GM18498 (cell line): ENCODE data around the gene SLC39A10.

Experiments used
- ATAC-seq: cut with Tn5 transposase; IDR thresholded peaks from one replicate; pipeline ENCODE4 v1.9.1; 2021; ENCODE audit warnings: mild to moderate bottlenecking, moderate library complexity; ENCODE audit not compliant: unreplicated experiment

Gene SLC39A10

DNA sequence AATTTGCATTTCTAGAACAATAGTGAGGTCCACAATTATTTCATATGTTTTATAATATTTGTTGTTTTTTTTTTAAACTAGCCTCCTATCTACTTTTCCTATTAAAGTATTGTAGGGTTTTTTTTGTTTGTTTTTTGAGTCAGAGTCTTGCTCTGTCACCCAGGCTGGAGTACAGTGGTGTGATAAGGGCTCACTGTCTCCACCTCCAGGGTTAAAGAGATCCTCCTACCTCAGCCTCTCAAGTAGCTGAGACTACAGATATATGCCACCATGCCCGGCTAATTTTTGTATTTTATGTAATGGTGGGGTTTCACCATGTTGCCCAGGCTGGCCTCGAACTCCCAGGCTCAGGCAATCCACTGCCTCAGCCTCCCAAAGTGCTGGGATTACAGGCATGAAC lies 122.5 kb downstream of the SLC39A10 start:
- no peak for ATAC-seq

DNA sequence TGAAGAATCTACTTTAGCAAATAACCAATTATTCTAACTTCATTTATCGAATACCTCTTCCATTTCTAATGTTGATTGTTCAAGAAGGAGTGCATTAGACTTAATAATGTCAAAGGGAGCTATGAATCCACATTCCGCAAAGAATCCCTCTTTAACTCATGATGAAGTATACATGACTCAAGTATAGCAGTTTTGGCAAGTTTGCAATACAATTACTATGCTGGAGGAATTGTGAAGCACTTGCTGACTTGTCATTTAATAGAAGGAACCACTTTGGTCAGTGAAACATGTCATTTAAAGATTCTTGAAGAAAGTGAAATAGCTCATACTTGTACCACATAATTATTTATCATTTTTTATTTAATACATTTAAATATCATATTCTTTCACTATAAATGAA lies 125.1 kb downstream of the SLC39A10 start:
- no peak for ATAC-seq
